ENCODE results near the gene CLASP1. TPM values are rescaled to one million over a fixed set of nuclear protein-coding genes. Genes with fewer than 3 reads are reported as not detected.

CLASP1 gene
- total RNA-seq, 1 donor = 46.0 TPM

DNA sequence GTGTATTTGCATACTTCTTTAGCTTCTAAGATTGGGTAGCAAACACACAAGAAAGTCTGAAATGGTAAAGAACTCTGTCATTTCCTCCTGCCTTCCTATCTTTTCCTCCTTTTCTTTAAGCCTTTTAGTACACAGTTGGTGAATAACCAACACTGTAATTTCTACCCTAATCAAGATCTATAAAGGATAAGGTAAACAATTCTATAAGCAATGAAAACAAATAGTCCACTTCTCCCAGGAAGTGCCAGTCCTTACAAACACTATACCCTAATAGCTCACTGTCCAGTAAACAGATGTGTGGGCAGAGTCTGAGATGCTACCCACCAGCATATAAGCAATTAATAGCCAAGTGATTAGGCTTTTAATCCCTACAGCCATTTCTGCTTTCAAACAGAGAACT lies 283.2 kb downstream of the CLASP1 start:
- H4K20me1 ChIP-seq (ENCODE audit: insufficient read depth, low read length) = no peaks in the 10 kb centered on the region
- no peak overlapping the region for H3K27ac ChIP-seq (ENCODE audit: low read depth, low read length)
- H3K9me3 ChIP-seq (ENCODE audit: low read depth, low read length) = no peaks in the 10 kb centered on the region
- TF ChIP-seq, protein P1, sequence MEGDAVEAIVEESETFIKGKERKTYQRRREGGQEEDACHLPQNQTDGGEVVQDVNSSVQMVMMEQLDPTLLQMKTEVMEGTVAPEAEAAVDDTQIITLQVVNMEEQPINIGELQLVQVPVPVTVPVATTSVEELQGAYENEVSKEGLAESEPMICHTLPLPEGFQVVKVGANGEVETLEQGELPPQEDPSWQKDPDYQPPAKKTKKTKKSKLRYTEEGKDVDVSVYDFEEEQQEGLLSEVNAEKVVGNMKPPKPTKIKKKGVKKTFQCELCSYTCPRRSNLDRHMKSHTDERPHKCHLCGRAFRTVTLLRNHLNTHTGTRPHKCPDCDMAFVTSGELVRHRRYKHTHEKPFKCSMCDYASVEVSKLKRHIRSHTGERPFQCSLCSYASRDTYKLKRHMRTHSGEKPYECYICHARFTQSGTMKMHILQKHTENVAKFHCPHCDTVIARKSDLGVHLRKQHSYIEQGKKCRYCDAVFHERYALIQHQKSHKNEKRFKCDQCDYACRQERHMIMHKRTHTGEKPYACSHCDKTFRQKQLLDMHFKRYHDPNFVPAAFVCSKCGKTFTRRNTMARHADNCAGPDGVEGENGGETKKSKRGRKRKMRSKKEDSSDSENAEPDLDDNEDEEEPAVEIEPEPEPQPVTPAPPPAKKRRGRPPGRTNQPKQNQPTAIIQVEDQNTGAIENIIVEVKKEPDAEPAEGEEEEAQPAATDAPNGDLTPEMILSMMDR (IDR thresholded peaks at IDR 0.05; ENCODE audit: extremely low read depth, low read depth, low read length) = no peak
- H3K27me3 ChIP-seq (ENCODE audit: insufficient read depth, low read length) = no peaks in the 10 kb centered on the region
- no peaks in the 10 kb centered on the region for H3K79me2 ChIP-seq (ENCODE audit: insufficient read depth, low read length)
- H3K4me2 ChIP-seq (ENCODE audit: insufficient read depth, low read length) = no peak overlapping the region
- no peak overlapping the region for H3K4me3 ChIP-seq (ENCODE audit: insufficient read depth, low read length)
- no peak for DNase-seq (ENCODE audit: insufficient read length, low spot score, missing footprints)
- peaks cover 32% of the 10 kb centered on the region for H3K4me1 ChIP-seq (ENCODE audit: insufficient read depth, low read length)
- H2AFZ ChIP-seq (ENCODE audit: low read length) = no peak overlapping the region
- H3K36me3 ChIP-seq (ENCODE audit: insufficient read depth, low read length) = peaks cover 32% of the 10 kb centered on the region

GRCh38 chr2:121365061-121365460 lies 284.2 kb downstream of the CLASP1 start:
- no peak overlapping the region for H2AFZ ChIP-seq (ENCODE audit: low read length)
- no peak overlapping the region for H3K27ac ChIP-seq (ENCODE audit: low read depth, low read length)
- no peaks in the 10 kb centered on the region for H3K27me3 ChIP-seq (ENCODE audit: insufficient read depth, low read length)
- H3K4me1 ChIP-seq (ENCODE audit: insufficient read depth, low read length) = peaks cover 42% of the 10 kb centered on the region
- no peaks in the 10 kb centered on the region for H3K9me3 ChIP-seq (ENCODE audit: low read depth, low read length)
- peaks cover 32% of the 10 kb centered on the region for H3K36me3 ChIP-seq (ENCODE audit: insufficient read depth, low read length)
- H3K4me2 ChIP-seq (ENCODE audit: insufficient read depth, low read length) = no peak overlapping the region
- no peaks in the 10 kb centered on the region for H3K79me2 ChIP-seq (ENCODE audit: insufficient read depth, low read length)
- no peaks in the 10 kb centered on the region for H4K20me1 ChIP-seq (ENCODE audit: insufficient read depth, low read length)
- H3K4me3 ChIP-seq (ENCODE audit: insufficient read depth, low read length) = no peak overlapping the region
- TF ChIP-seq, protein P1 (IDR thresholded peaks at IDR 0.05; ENCODE audit: extremely low read depth, low read depth, low read length) = no peak
- no peak for DNase-seq (ENCODE audit: insufficient read length, low spot score, missing footprints)

GRCh38 chr2:121363632-121364420 lies 285.4 kb downstream of the CLASP1 start:
- Histone ChIP-seq H3K79me2 (ENCODE audit: insufficient read depth, low read length) (no peaks in the 10 kb centered on the region), H3K4me2 (ENCODE audit: insufficient read depth, low read length) (peak overlapping the region; percentile 11), H3K27me3 (ENCODE audit: insufficient read depth, low read length) (no peaks in the 10 kb centered on the region), H3K4me3 (ENCODE audit: insufficient read depth, low read length) (no peak overlapping the region), H3K36me3 (ENCODE audit: insufficient read depth, low read length) (peaks cover 32% of the 10 kb centered on the region), H2AFZ (ENCODE audit: low read length) (no peak overlapping the region), H4K20me1 (ENCODE audit: insufficient read depth, low read length) (no peaks in the 10 kb centered on the region), H3K9me3 (ENCODE audit: low read depth, low read length) (no peaks in the 10 kb centered on the region), H3K27ac (ENCODE audit: low read depth, low read length) (peak overlapping the region; percentile 72), H3K4me1 (ENCODE audit: insufficient read depth, low read length) (peaks cover 48% of the 10 kb centered on the region)
- DNase-seq (ENCODE audit: insufficient read length, low spot score, missing footprints) = peak; percentile 93
- TF ChIP-seq, protein P1 (IDR thresholded peaks at IDR 0.05; ENCODE audit: extremely low read depth, low read depth, low read length) = no peak

DNA sequence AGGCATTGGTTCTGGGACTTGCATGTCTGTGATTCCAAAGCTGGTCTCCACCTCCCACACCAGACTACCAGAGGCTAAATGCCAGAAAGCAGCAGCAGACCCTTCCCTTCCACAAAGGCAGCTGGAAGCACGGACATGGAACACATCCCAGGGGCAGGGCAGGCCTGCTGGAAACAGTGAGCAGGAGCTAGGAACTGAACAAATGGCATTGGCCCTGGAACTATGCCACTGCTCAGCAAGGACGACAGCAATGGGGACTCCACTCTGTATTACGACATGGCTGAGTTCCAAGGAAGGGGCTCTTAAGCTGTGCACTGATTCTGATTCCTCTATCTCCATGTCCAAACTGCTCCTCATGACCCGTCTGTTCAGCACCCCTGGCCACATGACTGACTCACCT lies 286.5 kb downstream of the CLASP1 start:
- Histone ChIP-seq H3K4me1 (ENCODE audit: insufficient read depth, low read length) (peaks cover 48% of the 10 kb centered on the region), H3K27ac (ENCODE audit: low read depth, low read length) (no peak overlapping the region), H3K36me3 (ENCODE audit: insufficient read depth, low read length) (peaks cover 32% of the 10 kb centered on the region), H4K20me1 (ENCODE audit: insufficient read depth, low read length) (no peaks in the 10 kb centered on the region), H3K4me2 (ENCODE audit: insufficient read depth, low read length) (no peak overlapping the region), H3K27me3 (ENCODE audit: insufficient read depth, low read length) (no peaks in the 10 kb centered on the region), H2AFZ (ENCODE audit: low read length) (no peak overlapping the region), H3K79me2 (ENCODE audit: insufficient read depth, low read length) (no peaks in the 10 kb centered on the region), H3K9me3 (ENCODE audit: low read depth, low read length) (no peaks in the 10 kb centered on the region), H3K4me3 (ENCODE audit: insufficient read depth, low read length) (no peak overlapping the region)
- TF ChIP-seq, protein P1 (IDR thresholded peaks at IDR 0.05; ENCODE audit: extremely low read depth, low read depth, low read length) = no peak
- DNase-seq (ENCODE audit: insufficient read length, low spot score, missing footprints) = no peak

All from osteoblast (primary cell).